SKM-1 treated with dmso at 0.1 percent for 144 hours (cell line): ENCODE results near the gene TBX2.

Experiments used
- DNase-seq: peaks from one replicate; lab custom pipeline; 2025; ENCODE audit not compliant: unreplicated experiment; lab: John Stamatoyannopoulos, UW

Gene TBX2

DNA sequence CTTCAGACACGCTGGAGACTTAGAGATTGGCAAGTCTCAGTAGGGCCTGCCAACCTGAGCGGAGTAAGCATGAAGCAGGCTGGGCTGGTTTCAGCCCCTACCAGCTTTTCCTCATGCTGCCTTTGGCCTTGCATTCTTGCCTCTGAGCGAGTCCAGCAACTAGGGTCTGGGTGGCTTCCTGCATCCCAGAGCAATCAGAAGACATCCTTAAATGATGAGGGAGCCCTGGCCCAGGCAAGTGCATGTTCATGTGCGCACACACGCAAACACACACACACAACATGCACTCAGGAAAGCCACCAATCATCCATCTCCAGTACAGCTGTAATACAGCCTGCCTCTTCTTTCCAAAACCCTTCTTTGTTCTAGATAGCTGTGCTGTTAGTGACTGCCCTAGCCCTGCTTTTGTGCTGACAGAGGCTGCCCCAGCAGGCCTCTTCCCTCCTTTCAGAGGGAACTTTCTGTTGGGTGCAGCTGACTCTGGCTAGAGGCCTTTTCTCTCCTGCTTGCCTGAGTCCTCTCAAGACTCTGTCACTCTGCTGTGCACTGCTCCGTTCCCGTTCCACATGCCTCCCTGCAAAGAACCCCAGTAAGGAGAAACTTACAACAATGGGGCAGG, 30.7 kb upstream of the TBX2 start:
- no peak for DNase-seq

- no peak for DNase-seq
Observed at GRCh38 chr17:61369751-61370150, 29.9 kb upstream of the TBX2 start.

DNA sequence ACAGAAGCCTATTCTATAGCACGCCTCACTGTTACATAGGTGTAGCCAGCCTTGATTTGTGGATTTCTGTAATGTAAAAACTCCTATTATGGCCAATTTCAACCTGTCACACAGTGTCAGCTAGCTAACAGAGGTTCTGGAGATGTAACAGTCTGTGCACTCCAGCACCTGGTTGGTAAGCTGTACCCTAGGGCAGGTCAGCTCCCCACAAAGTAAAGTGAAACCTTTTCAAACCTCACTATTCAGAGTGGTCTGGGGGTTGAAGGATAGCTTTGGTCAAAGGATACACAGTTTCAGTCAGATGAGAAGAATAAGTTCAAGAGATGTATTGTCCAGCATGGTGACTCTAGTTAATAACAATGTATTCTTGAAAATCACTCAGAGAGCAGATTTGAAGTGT, 28.5 kb upstream of the TBX2 start:
- DNase-seq = no peak

DNA sequence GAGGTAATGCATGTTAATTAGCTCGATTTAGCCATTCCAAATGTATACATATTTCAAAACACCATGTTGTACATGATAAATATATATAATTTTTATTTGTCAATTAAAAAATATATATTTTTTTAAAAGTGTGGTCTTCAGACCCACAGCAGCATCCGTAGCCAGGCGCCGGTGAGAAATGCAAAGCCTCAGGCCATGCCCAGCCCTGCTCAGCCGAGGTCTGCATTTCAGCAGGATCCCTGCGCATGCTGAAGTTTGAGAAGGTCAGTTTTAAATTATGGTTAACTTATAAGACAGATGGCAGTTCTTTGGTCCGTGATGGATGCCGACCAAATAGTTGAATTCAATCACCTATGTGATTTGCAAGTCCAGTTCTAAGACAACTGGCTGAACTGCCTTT, 28.0 kb upstream of the TBX2 start:
- DNase-seq = no peak

DNA sequence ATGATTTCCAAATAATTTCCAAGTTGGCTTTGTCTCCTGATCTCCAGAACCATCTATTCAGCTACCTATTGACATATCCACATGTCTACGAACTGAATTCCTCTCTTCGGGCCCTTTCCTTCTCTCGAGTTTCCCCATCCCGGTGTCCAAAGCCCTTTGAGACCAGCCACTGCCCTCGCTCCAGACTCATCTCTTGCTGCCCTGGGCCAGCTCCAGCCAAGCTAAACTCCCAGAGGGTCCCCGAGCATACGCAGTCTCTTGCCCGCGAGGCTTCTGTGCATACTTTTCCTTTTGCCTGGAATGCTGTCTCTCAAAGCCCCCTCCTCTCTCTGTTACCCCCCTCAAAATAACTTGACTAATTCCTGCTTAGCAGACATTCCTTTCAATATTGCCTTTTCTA, 27.2 kb upstream of the TBX2 start:
- DNase-seq = no peak

DNA sequence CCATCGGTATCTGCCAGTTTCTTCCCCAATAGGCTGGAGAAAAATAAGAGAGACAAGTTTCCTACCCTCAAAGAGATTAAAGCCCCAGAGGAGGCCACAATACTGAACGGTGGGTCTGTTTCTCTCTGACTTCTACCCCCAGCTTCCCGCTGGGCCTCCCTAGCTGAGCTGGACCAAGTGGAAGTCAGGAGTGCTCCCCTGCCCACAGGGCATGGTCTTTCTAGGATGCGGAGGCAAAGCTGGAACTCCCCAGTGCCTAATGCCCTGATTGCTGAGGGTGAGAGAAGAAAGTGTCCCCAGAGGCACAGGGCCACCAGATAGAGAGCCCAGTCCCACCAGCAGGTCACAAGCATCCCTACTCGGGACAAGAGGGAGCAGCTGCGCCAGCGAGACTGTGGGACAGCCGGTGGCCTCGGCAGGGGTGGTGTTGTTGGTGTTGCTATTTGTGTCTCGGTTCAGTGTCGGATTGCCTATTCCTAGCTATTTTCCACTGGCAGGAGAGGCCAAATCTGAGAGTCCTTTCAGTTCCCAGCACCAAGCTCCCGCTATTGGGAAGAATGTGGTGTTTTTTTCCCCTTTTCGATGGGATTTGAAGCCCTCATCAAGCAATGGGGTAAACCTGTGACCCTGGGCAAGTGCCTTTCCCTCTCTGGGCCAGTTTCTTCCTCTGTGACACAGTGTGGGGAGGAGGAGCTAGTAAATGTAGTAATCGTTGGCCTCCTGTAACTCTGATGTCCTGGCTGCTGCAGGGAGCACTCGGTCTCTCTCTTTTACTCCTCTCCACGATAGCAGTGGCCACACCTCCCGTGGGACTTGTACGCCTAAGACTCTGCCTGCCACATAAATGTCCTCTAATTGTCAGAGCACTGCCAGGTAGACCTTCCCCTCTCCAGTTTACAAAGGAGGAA, 22.5 kb upstream of the TBX2 start:
- DNase-seq = no peak

GRCh38 chr17:61378658-61379456, 20.8 kb upstream of the TBX2 start:
- DNase-seq = no peak

- no peak for DNase-seq
Observed at GRCh38 chr17:61379457-61380216, 20.0 kb upstream of the TBX2 start.

DNA sequence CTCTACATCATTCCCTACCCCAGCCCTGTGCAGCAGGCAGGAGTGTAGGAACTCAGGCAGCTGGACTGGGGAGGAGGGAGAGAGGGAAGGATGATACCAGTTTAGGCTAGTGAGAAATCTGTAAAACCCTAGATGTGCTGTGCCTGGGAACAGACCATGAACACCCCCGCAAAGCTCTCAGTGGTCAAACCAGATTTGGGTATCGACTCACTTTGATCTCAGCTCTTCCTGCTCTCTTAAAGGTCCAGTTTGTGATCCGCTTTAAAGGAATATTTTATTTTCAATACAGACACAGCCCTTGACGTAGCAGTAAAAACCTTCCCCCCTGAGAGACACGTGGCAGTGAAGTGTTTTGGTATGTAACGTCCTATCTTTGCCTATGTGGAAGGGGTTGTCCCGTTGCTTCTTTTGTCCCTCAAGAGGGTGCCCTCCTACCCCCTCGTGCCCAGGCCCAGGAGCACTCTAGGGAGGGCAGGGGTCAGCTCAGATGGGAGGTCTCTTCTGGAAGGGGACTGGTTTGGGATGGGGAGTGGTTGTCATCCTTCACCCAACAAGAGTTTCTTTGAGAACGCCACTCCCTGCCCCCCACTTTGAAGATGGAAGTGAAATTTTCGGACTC, 19.3 kb upstream of the TBX2 start:
- DNase-seq = no peak

GRCh38 chr17:61380836-61381525, 18.7 kb upstream of the TBX2 start:
- DNase-seq = no peak

- DNase-seq = no peak
Observed at GRCh38 chr17:61381537-61381936, 18.1 kb upstream of the TBX2 start.

- no peak for DNase-seq
Observed at GRCh38 chr17:61382796-61383688, 16.6 kb upstream of the TBX2 start.

- no peak for DNase-seq
Observed at GRCh38 chr17:61383689-61384201, 15.9 kb upstream of the TBX2 start.

DNA sequence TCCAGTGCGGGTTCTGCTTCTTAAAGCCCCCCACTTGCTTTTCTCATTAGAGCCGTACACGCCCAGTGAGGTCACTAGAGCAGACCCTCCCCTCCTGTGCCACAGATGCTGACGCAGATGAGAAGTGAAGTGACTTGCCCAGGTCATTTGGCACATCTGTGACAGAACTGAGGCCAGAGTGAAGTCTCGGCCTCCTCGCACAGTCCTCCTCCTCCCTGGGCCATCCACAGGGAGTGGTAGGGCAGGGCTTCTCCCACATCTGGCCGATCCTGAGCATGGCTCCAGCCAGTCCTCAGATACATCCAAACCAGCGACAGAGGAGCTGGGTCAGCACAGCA, 15.3 kb upstream of the TBX2 start:
- DNase-seq = no peak

DNA sequence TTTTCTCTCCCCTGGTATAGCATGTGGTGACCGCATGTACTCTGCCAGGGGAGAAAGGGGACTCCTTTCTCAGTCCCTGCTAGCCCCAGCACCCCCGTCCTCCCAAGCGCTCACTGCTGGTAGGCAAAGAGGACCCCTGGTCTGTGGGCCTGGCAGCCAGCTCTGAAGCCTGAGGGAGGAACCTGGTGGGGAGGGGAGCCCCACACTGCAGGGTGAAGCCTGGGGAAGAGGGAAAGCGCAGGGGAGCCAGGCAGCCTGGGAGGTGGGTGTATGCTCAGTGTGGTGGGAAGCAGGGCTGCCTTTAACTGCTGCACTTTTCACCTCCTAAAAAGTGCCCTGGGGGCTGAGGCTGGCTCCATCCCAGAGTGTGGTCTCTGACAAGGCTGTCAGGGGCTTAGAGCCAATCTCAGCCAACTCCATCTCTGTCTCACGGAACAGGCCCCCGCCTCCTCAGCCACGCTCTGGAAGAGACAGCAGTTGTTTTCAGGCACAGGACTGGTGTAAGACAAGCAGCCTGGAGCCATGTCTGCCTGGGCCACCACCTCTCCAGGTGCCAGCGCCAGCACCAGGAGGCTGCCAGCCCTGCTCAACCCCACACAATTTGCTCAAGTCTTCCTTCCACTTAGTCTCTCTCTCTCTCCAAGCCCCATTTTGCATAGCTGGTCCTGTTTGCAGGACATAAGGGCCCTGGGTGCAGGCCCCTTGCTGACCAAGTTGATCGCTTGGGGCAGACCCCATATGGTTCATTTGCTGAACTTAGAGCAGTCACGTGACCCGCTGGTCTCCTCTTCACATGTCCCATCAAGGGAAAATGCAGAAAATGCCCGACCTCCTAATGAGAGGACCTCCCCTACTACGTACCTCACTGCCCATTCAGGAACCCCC, 14.7 kb upstream of the TBX2 start:
- no peak for DNase-seq

DNA sequence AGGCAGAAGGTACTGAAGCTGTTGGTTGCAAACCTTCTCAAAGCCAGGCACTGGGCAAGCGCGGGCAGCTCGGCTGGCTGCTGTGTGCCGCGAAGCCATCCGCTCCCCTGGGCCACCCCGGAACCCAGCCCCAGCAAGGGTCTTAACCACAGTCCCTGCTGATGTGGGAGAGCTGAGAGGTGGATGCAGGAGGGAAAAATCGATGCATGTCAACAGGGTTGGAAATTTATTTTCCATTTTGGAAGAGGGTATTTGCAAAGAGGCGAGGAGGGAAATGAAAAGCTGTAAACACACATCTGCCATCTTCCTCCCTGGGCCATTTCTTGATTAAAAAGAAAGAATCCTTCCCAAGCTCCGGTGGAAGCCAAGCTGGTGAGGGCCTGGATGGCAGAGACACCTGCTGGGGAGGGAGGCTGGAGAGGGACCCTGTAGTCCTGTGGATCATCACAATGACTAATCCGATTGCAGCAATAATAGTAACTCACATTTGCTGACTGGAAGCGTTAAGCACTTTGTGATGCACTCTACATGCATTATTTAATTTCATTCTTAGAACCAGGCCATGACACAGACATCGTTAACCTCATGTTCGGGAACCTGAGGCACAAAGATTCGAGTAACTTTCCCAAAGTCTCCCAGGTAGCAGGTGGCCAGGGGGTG, 13.9 kb upstream of the TBX2 start:
- DNase-seq = no peak

- no peak for DNase-seq
Observed at GRCh38 chr17:61386251-61386650, 13.4 kb upstream of the TBX2 start.
